Endothelial cell of umbilical vein (primary cell): ENCODE results near the gene SRRM3. TPM values are rescaled to one million over a fixed set of nuclear protein-coding genes. Genes with fewer than 3 reads are reported as not detected.
"Not testable (repeated sequence)": the region's sequence is repeated elsewhere in the genome, so short reads cannot be mapped to it uniquely, and the experiment has no call there.

ENCODE experiments used
- BruUV-seq: library from RNA; stranded (reverse); fragments of 400-500 nt; replicated peaks from 2 replicates; lab custom pipeline; 2021; lab: Mats Ljungman, UMichigan
- CTCF ChIA-PET: fragments of 300-600, 350-600 bp; sonication (Branson Sonifier 250); formaldehyde crosslinking; loops from one replicate; lab custom pipeline; 2021; ENCODE audit warnings: antibody characterized with exemption, inconsistent platforms; lab: Charles Lee
- POLR2A ChIA-PET: fragments of 300-600, 350-600 bp; sonication (Branson Sonifier 250); formaldehyde crosslinking; loops from one replicate; lab custom pipeline; 2021; ENCODE audit warnings: antibody characterized with exemption, inconsistent platforms; lab: Charles Lee
- DNase-seq: peaks from one replicate; pipeline ENCODE4 v3.0.0-alpha.2; 2011; ENCODE audit warnings: low read depth, low spot score
- FAIRE-seq: peaks from 2 replicates; lab custom pipeline; 2011; peaks lifted over from hg19 to GRCh38; lab: Jason Lieb, UNC
- H2AFZ ChIP-seq: 2 replicates; pipeline ENCODE4 v1.6.0; 2012; ENCODE audit warnings: low read depth, low read length, control low read depth, inconsistent platforms
- H3K27ac ChIP-seq: 2 replicates; pipeline ENCODE4 v1.5.1; 2011; ENCODE audit warnings: low read depth, mild to moderate bottlenecking, control low read depth, low read length, moderate library complexity; ENCODE audit not compliant: insufficient read depth
- H3K27me3 ChIP-seq, 2 experiments: 2 replicates each; pipeline versions ENCODE4 v1.6.0 to v1.6.1; 2011; ENCODE audit warnings: low read length in 2 of 2, mixed read lengths in 1 of 2; ENCODE audit not compliant: control insufficient read depth in 2 of 2, insufficient read depth in 2 of 2
- H3K36me3 ChIP-seq, 2 experiments: 2 replicates in 1 of 2; 3 replicates in 1 of 2; pipeline ENCODE4 v1.5.1; 2011; ENCODE audit warnings: low read length in 2 of 2, mild to moderate bottlenecking in 1 of 2, moderate library complexity in 1 of 2; ENCODE audit not compliant: control insufficient read depth in 2 of 2, insufficient read depth in 2 of 2; ENCODE audit errors: extremely low read depth in 1 of 2
- H3K4me1 ChIP-seq: 3 replicates; pipeline ENCODE4 v1.5.1; 2011; ENCODE audit warnings: mild to moderate bottlenecking, low read length; ENCODE audit not compliant: control insufficient read depth, insufficient read depth; ENCODE audit errors: extremely low read depth
- H3K4me2 ChIP-seq: 2 replicates; pipeline ENCODE4 v1.6.1; 2011; ENCODE audit warnings: low read length, control low read depth, mixed read lengths; ENCODE audit not compliant: insufficient read depth
- H3K4me3 ChIP-seq, 3 experiments: fragments of 200-600 bp in 1 of 3; sonication (generic), shearing (Covaris generic) in 1 of 3; replicated peaks in 1 of 3; 2 replicates each; pipeline ENCODE4 v1.5.1; 2011 to 2016; ENCODE audit warnings: control low read depth in 3 of 3, low read length in 3 of 3, mild to moderate bottlenecking in 2 of 3, inconsistent platforms in 1 of 3, low read depth in 1 of 3, moderate library complexity in 1 of 3; ENCODE audit not compliant: insufficient read depth in 1 of 3
- H3K79me2 ChIP-seq: 2 replicates; pipeline ENCODE4 v1.6.0; 2012; ENCODE audit warnings: low read length, inconsistent platforms; ENCODE audit not compliant: control insufficient read depth, insufficient read depth
- H3K9ac ChIP-seq: replicated peaks from 2 replicates; pipeline ENCODE3; 2011; ENCODE audit warnings: low read length, control low read depth; ENCODE audit not compliant: insufficient read depth; ENCODE audit errors: extremely low read depth
- H3K9me1 ChIP-seq: replicated peaks from 3 replicates; pipeline ENCODE4 v1.6.0; 2011; ENCODE audit warnings: mild to moderate bottlenecking, low read length; ENCODE audit not compliant: control insufficient read depth, insufficient read depth; ENCODE audit errors: extremely low read depth
- H3K9me3 ChIP-seq: replicated peaks from 2 replicates; pipeline ENCODE4 v1.5.1; 2012; ENCODE audit warnings: low read length, inconsistent platforms; ENCODE audit not compliant: control insufficient read depth, insufficient read depth
- H4K20me1 ChIP-seq: replicated peaks from 2 replicates; pipeline ENCODE3; 2011; ENCODE audit warnings: mild to moderate bottlenecking, low read length; ENCODE audit not compliant: control insufficient read depth, insufficient read depth; ENCODE audit errors: extremely low read depth
- EZH2 ChIP-seq: IDR thresholded peaks from 2 replicates; pipeline ENCODE4 v1.6.1; 2012; ENCODE audit warnings: borderline replicate concordance, low read depth, mild to moderate bottlenecking, moderate library complexity, low read length, inconsistent platforms; ENCODE audit not compliant: severe bottlenecking
- FOS ChIP-seq: IDR thresholded peaks from 2 replicates; pipeline ENCODE4 v1.6.1; 2011; ENCODE audit warnings: mild to moderate bottlenecking, low read length, moderate library complexity, borderline replicate concordance; ENCODE audit not compliant: insufficient read depth
- GATA2 ChIP-seq: IDR thresholded peaks from 2 replicates; pipeline ENCODE4 v1.7.0; 2011; ENCODE audit warnings: low read depth, mild to moderate bottlenecking, moderate library complexity, mixed read lengths, low read length; ENCODE audit not compliant: insufficient read length, insufficient read depth
- JUN ChIP-seq: IDR thresholded peaks from 2 replicates; pipeline ENCODE4 v1.6.1; 2011; ENCODE audit warnings: borderline replicate concordance, low read depth; ENCODE audit not compliant: insufficient read length, insufficient read depth
- MYC ChIP-seq: IDR thresholded peaks from one replicate; pipeline ENCODE4 v1.6.1; 2011; ENCODE audit warnings: mild to moderate bottlenecking, low read depth, low read length
- POLR2A ChIP-seq: IDR thresholded peaks from 2 replicates; pipeline ENCODE4 v1.6.1; 2012; ENCODE audit warnings: low read depth, mild to moderate bottlenecking, control low read depth, low read length
- POLR2AphosphoS5 ChIP-seq: IDR thresholded peaks from 2 replicates; pipeline ENCODE4 v1.6.1; 2012; ENCODE audit warnings: low read depth, mild to moderate bottlenecking, control low read depth, low read length, moderate library complexity; ENCODE audit not compliant: insufficient read depth
- dilution Hi-C: fragments of 300-500 bp; cut with MboI; formaldehyde crosslinking; loops from one replicate; pipeline ENCODE4 v1.15.0; 2019; ENCODE audit warnings: low sequenced_read_pairs; ENCODE audit not compliant: extremely low pct_ligation_motif_present
- intact Hi-C: fragments of 100-400 bp; cut with micrococcal nuclease; formaldehyde crosslinking; loops from one replicate; pipeline ENCODE4 v1.10.0; 2022
- polyA plus RNA-seq, 4 experiments: library from polyadenylated mRNA; depleted of rRNA in 3 of 4; stranded (reverse) in 3 of 4; unstranded in 1 of 4; fragments of >200 nt; gene quantifications; 2 replicates each; pipeline versions ENCODE4 v1.2.1 to v1.2.3, GENCODE V29; 2011 to 2012; ENCODE audit warnings: missing spikeins in 1 of 4
- total RNA-seq: library from RNA; stranded (reverse); gene quantifications from 2 replicates; pipeline ENCODE4 v1.2.3, GENCODE V29; 2021
- TF ChIP-seq, protein P1 (sequence below): IDR thresholded peaks from 2 replicates; pipeline ENCODE4 v1.6.1; 2011; ENCODE audit not compliant: insufficient read depth, insufficient read length
- TF ChIP-seq, protein P2 (sequence below), 2 donors: IDR thresholded peaks; 1 replicate in 1 of 2; 2 replicates in 1 of 2; pipeline ENCODE4 v1.5.1; 2011; ENCODE audit warnings: low read length in 2 of 2, mild to moderate bottlenecking in 2 of 2, moderate library complexity in 2 of 2, control low read depth in 1 of 2, inconsistent platforms in 1 of 2, low read depth in 1 of 2; ENCODE audit not compliant: insufficient read depth in 1 of 2; ENCODE audit errors: extremely low read depth in 1 of 2

Gene SRRM3
- total and polyA plus RNA-seq, 2 donors (not counting 3 experiments of a cell fraction or from before 2014, with no cell fraction given) = 4.4 to 5.4 TPM

DNA sequence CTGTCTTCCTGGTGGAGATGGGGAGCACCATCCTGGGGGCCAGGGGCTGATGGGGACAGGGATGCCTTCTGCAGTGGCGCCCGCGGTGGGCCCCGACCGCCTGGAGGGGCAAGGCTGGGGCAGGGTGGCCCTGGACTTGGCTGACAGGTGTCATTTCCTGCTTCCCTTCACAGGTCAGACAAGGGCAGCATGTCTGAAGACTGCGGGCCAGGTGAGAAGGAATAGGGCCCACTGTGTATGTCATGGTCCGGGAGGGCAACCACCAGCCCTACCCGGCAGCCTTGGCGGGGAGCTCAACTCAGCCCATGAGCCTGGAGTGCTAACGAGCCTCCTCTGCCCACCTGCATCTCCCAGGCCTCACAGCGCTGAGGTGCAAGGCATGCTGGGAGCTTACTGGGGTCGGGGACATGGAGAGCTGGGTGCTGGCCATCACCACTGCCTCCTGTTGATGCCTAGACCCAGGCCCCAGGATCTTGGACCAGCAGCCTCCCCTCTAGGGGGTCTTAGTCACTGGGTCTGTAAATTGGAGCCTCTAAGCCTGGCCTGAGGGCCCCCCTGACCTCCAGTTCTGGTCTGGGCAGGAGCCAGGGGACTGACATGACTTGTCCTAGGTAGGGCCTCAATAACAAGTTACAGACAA, 28.0 kb upstream of the SRRM3 start:
- ChIA-PET CTCF (interaction anchor here (1.1 kb wide), 1 partner anchor 109 kb away, joined by 3 read pairs; no protein-coding TSS in a partner anchor), POLR2A (no interaction called here)
- H3K9me1 ChIP-seq = no peaks in the 10 kb centered on the region
- H3K4me2 ChIP-seq = no peak overlapping the region
- dilution Hi-C loops = no loop called here
- TF ChIP-seq POLR2A (no peak), GATA2 (no peak), JUN (no peak), EZH2 (no peak), POLR2AphosphoS5 (no peak), MYC (no peak), FOS (no peak)
- TF ChIP-seq, protein P1, sequence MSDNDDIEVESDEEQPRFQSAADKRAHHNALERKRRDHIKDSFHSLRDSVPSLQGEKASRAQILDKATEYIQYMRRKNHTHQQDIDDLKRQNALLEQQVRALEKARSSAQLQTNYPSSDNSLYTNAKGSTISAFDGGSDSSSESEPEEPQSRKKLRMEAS = no peak
- TF ChIP-seq, protein P2, sequence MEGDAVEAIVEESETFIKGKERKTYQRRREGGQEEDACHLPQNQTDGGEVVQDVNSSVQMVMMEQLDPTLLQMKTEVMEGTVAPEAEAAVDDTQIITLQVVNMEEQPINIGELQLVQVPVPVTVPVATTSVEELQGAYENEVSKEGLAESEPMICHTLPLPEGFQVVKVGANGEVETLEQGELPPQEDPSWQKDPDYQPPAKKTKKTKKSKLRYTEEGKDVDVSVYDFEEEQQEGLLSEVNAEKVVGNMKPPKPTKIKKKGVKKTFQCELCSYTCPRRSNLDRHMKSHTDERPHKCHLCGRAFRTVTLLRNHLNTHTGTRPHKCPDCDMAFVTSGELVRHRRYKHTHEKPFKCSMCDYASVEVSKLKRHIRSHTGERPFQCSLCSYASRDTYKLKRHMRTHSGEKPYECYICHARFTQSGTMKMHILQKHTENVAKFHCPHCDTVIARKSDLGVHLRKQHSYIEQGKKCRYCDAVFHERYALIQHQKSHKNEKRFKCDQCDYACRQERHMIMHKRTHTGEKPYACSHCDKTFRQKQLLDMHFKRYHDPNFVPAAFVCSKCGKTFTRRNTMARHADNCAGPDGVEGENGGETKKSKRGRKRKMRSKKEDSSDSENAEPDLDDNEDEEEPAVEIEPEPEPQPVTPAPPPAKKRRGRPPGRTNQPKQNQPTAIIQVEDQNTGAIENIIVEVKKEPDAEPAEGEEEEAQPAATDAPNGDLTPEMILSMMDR (IDR thresholded peaks at IDR 0.05; ENCODE audit: extremely low read depth in 1 of 2, insufficient read depth in 1 of 2, low read depth in 1 of 2, low read length in 2 of 2) = no peak
- no peak overlapping the region for H3K9ac ChIP-seq
- no peaks in the 10 kb centered on the region for H3K4me1 ChIP-seq
- intact Hi-C loops = no loop called here
- H3K27ac ChIP-seq = no peak overlapping the region
- H3K4me3 ChIP-seq = no peak overlapping the region
- no peaks in the 10 kb centered on the region for H3K36me3 ChIP-seq
- H2AFZ ChIP-seq = no peak overlapping the region
- no peaks in the 10 kb centered on the region for H3K27me3 ChIP-seq
- no peaks in the 10 kb centered on the region for H4K20me1 ChIP-seq
- no peaks in the 10 kb centered on the region for H3K9me3 ChIP-seq
- FAIRE-seq (no peak), DNase-seq (no peak)
- BruUV-seq = no TSS peak
- no peaks in the 10 kb centered on the region for H3K79me2 ChIP-seq

DNA sequence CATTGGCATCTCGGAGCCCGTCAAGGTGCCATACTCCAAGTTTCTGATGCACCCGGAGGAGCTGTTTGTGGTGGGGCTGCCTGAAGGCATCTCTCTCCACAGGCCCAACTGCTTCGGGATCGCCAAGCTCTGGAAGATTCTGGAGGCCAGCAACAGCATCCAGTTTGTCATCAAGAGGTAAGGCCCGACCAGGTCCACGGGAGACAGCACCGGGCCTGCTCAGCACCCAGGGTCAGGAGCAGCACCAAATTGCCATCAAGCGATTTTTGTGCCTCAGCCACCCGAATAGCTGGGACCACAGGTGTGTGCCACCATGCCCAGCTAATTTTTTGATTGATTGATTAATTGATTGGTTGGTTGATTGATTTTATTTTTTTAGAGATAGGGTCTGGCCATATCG, 24.7 kb upstream of the SRRM3 start:
- FAIRE-seq, H3K27me3 ChIP-seq, POLR2A ChIA-PET, intact Hi-C loops, H3K4me3 ChIP-seq, BruUV-seq, H2AFZ ChIP-seq, H3K36me3 ChIP-seq, H3K79me2 ChIP-seq, H3K4me2 ChIP-seq, dilution Hi-C loops, H3K9me1 ChIP-seq, H4K20me1 ChIP-seq, H3K4me1 ChIP-seq, H3K27ac ChIP-seq, H3K9me3 ChIP-seq, DNase-seq, H3K9ac ChIP-seq: not testable (repeated sequence)
- CTCF ChIA-PET = interaction anchor here (3.5 to 5.1 kb wide), 3 partner anchors 86 to 139 kb away, joined by 32 to 100 read pairs (median 89); no protein-coding TSS in a partner anchor
